ENCODE results near the gene TRAPPC5. TPM values are rescaled to one million over a fixed set of nuclear protein-coding genes. Genes with fewer than 3 reads are reported as not detected.

TRAPPC5 gene
- total and polyA plus RNA-seq, 10 of the 15 experiments (the other 5 are each of a cell fraction or from before 2014, with no cell fraction given) = 4.2 to 210 (median 89.1) TPM

DNA sequence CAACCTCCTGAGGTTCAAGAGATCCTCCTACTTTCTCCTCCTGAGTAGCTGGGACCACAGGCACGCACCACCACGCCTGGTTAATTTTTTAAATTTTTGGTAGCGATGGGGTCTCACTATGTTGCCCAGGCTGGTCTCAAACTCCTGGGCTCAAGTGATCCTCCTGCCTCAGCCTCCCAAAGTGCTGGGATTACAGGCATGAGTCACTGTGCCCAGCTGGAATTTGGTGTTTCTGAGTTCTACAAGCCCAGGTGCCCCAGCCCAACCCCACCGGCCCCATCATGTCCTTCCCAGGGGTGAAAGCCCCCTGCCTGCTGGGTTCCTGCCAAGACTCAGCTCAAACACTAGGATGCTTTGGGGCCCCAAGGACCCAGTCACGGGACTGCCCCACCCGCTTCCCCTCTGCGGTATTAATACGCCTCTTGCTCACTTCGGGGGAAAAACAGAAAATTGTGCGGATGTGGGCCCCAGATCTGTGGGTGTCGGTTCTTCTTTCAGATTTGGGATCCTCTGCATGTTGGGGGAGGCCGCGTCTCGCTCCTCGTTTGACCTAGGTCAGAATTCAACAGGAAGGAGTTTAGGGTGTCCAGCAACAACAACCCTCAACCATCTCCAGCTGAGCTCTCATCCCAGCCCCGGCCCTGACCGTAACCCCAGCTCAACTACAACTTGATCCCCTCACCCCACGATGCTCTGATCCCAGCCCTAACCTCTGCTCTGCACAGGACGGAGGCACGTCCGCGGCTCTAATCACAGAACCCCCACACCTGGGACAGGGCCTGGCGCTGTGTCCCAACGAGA is 25.0 kb downstream of the TRAPPC5 start (continued):
- TF ChIP-seq POU2F2 (IDR thresholded peaks at IDR 0.05; ENCODE audit: borderline replicate concordance, low read depth, low read length) (peak; percentile 93), BHLHE40 (IDR thresholded peaks at IDR 0.05; ENCODE audit: borderline replicate concordance in 1 of 2, low read depth in 2 of 2, low read length in 1 of 2) (peak; percentile 98 to 99), NFYB (IDR thresholded peaks at IDR 0.05; ENCODE audit: insufficient read depth, low read depth, low read length) (no peak), BCL11A (IDR thresholded peaks at IDR 0.05; ENCODE audit: low read depth, low read length) (peak; percentile 95), JUND (IDR thresholded peaks at IDR 0.05; ENCODE audit: low read depth, low read length) (no peak), MYC (IDR thresholded peaks at IDR 0.05; ENCODE audit: insufficient read depth, insufficient read length, insufficient replicate concordance, low read length, severe bottlenecking) (no peak), BMI1 (IDR thresholded peaks at IDR 0.05; ENCODE audit: borderline replicate concordance) (no peak), FOS (IDR thresholded peaks at IDR 0.05; ENCODE audit: borderline replicate concordance, extremely low read depth, insufficient read length) (no peak)
- TF ChIP-seq, protein P1, sequence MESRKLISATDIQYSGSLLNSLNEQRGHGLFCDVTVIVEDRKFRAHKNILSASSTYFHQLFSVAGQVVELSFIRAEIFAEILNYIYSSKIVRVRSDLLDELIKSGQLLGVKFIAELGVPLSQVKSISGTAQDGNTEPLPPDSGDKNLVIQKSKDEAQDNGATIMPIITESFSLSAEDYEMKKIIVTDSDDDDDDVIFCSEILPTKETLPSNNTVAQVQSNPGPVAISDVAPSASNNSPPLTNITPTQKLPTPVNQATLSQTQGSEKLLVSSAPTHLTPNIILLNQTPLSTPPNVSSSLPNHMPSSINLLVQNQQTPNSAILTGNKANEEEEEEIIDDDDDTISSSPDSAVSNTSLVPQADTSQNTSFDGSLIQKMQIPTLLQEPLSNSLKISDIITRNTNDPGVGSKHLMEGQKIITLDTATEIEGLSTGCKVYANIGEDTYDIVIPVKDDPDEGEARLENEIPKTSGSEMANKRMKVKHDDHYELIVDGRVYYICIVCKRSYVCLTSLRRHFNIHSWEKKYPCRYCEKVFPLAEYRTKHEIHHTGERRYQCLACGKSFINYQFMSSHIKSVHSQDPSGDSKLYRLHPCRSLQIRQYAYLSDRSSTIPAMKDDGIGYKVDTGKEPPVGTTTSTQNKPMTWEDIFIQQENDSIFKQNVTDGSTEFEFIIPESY (IDR thresholded peaks at IDR 0.05) = no peak
- TF ChIP-seq, protein P2, sequence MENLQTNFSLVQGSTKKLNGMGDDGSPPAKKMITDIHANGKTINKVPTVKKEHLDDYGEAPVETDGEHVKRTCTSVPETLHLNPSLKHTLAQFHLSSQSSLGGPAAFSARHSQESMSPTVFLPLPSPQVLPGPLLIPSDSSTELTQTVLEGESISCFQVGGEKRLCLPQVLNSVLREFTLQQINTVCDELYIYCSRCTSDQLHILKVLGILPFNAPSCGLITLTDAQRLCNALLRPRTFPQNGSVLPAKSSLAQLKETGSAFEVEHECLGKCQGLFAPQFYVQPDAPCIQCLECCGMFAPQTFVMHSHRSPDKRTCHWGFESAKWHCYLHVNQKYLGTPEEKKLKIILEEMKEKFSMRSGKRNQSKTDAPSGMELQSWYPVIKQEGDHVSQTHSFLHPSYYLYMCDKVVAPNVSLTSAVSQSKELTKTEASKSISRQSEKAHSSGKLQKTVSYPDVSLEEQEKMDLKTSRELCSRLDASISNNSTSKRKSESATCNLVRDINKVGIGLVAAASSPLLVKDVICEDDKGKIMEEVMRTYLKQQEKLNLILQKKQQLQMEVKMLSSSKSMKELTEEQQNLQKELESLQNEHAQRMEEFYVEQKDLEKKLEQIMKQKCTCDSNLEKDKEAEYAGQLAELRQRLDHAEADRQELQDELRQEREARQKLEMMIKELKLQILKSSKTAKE (IDR thresholded peaks at IDR 0.05; ENCODE audit: low read depth, poor library complexity, severe bottlenecking) = peak; percentile 96

Data from GM12878 (cell line).